WTC11 (cell line): ENCODE data around the gene OBSL1. TPM values are rescaled to one million over a fixed set of nuclear protein-coding genes. Genes with fewer than 3 reads are reported as not detected.

Experiments used
- CREB1 ChIP-seq: sonication (generic); formaldehyde crosslinking; IDR thresholded peaks from 2 replicates; pipeline ENCODE4 v1.8.0; 2023; ENCODE audit warnings: mild to moderate bottlenecking, missing genetic modification reagents
- ESRRA ChIP-seq: sonication (generic); formaldehyde crosslinking; IDR thresholded peaks from 2 replicates; pipeline ENCODE4 v1.8.1; 2022; ENCODE audit warnings: mild to moderate bottlenecking, missing genetic modification reagents, borderline replicate concordance
- FOXJ3 ChIP-seq: sonication (generic); formaldehyde crosslinking; IDR thresholded peaks from 2 replicates; pipeline ENCODE4 v1.9.0; 2021; ENCODE audit warnings: missing genetic modification reagents, mild to moderate bottlenecking, borderline replicate concordance
- HMGA2 ChIP-seq: fragments of 250-450 bp; sonication (Bioruptor Pico); IDR thresholded peaks from 2 replicates; pipeline ENCODE4 v1.4.0; 2021; ENCODE audit warnings: mild to moderate bottlenecking, moderate library complexity
- KAT7 ChIP-seq: sonication (generic); formaldehyde crosslinking; IDR thresholded peaks from 2 replicates; pipeline ENCODE4 v1.8.1; 2023; ENCODE audit warnings: missing genetic modification reagents, mild to moderate bottlenecking, borderline replicate concordance
- MXD4 ChIP-seq: fragments of 250-450 bp; sonication (Bioruptor Pico); IDR thresholded peaks from 2 replicates; pipeline ENCODE4 v1.8.0; 2021; ENCODE audit warnings: mild to moderate bottlenecking, moderate library complexity, borderline replicate concordance
- MYBL2 ChIP-seq: sonication (generic); formaldehyde crosslinking; IDR thresholded peaks from 2 replicates; pipeline ENCODE4 v1.8.1; 2023; ENCODE audit warnings: mild to moderate bottlenecking, moderate library complexity, missing genetic modification reagents
- NFATC4 ChIP-seq: fragments of 250-450 bp; sonication (Bioruptor Pico); IDR thresholded peaks from 2 replicates; pipeline ENCODE4 v1.9.0; 2021; ENCODE audit warnings: mild to moderate bottlenecking
- NFYB ChIP-seq: sonication (generic); formaldehyde crosslinking; conservative IDR thresholded peaks from 2 replicates; pipeline ENCODE4 v1.8.0; 2022; ENCODE audit warnings: low read depth, missing genetic modification reagents
- TP53 ChIP-seq: sonication (generic); formaldehyde crosslinking; IDR thresholded peaks from 2 replicates; pipeline ENCODE4 v1.8.1; 2023; ENCODE audit warnings: mild to moderate bottlenecking, missing genetic modification reagents
- ZBTB21 ChIP-seq: sonication (generic); formaldehyde crosslinking; IDR thresholded peaks from 2 replicates; pipeline ENCODE4 v1.8.1; 2023; ENCODE audit warnings: mild to moderate bottlenecking, missing genetic modification reagents, borderline replicate concordance
- ZNF219 ChIP-seq: sonication (generic); formaldehyde crosslinking; IDR thresholded peaks from 2 replicates; pipeline ENCODE4 v1.8.0; 2023; ENCODE audit warnings: missing genetic modification reagents, mild to moderate bottlenecking, borderline replicate concordance
- ZNF263 ChIP-seq: sonication (generic); formaldehyde crosslinking; IDR thresholded peaks from 2 replicates; pipeline ENCODE4 v1.8.1; 2022; ENCODE audit warnings: low read depth, mild to moderate bottlenecking, moderate library complexity, missing genetic modification reagents
- ZNF396 ChIP-seq: fragments of 250-450 bp; sonication (Bioruptor Pico); IDR thresholded peaks from 2 replicates; pipeline ENCODE4 v1.8.0; 2021; ENCODE audit warnings: mild to moderate bottlenecking, moderate library complexity, borderline replicate concordance
- total RNA-seq: library from RNA; stranded (reverse); gene quantifications from 3 replicates; pipeline ENCODE4 v1.2.3, GENCODE V29; 2021
- TF ChIP-seq, protein P1 (sequence below): sonication (generic); formaldehyde crosslinking; IDR thresholded peaks from 2 replicates; pipeline ENCODE4 v1.8.1; 2023; ENCODE audit warnings: mild to moderate bottlenecking, missing genetic modification reagents, borderline replicate concordance
- TF ChIP-seq, protein P2 (sequence below): sonication (generic); formaldehyde crosslinking; IDR thresholded peaks from 2 replicates; pipeline ENCODE4 v1.8.1; 2023; ENCODE audit warnings: mild to moderate bottlenecking, missing genetic modification reagents, moderate library complexity
- TF ChIP-seq, protein P3 (sequence below): fragments of 200-600 bp; IDR thresholded peaks from 2 replicates; pipeline ENCODE4 v1.8.0; 2022; ENCODE audit warnings: antibody characterized with exemption
- TF ChIP-seq, protein P4 (sequence below): sonication (generic); formaldehyde crosslinking; IDR thresholded peaks from 2 replicates; pipeline ENCODE4 v1.8.1; 2022; ENCODE audit warnings: mild to moderate bottlenecking, moderate library complexity, missing genetic modification reagents
- TF ChIP-seq, protein P5 (sequence below): fragments of 250-450 bp; sonication (Bioruptor Pico); IDR thresholded peaks from 2 replicates; pipeline ENCODE4 v1.9.0; 2021; ENCODE audit warnings: mild to moderate bottlenecking
- TF ChIP-seq, protein P6 (sequence below): sonication (generic); formaldehyde crosslinking; IDR thresholded peaks from 2 replicates; pipeline ENCODE4 v1.8.1; 2023; ENCODE audit warnings: mild to moderate bottlenecking, missing genetic modification reagents
- TF ChIP-seq, protein P7 (sequence below): sonication (generic); formaldehyde crosslinking; IDR thresholded peaks from 2 replicates; pipeline ENCODE4 v1.8.1; 2023; ENCODE audit warnings: mild to moderate bottlenecking, moderate library complexity, missing genetic modification reagents
- TF ChIP-seq, protein P8 (sequence below): fragments of 250-450 bp; sonication (Bioruptor Pico); IDR thresholded peaks from 2 replicates; pipeline ENCODE4 v1.8.0; 2021; ENCODE audit warnings: mild to moderate bottlenecking
- TF ChIP-seq, protein P9 (sequence below): sonication (generic); formaldehyde crosslinking; IDR thresholded peaks from 2 replicates; pipeline ENCODE4 v1.8.1; 2023; ENCODE audit warnings: mild to moderate bottlenecking, missing genetic modification reagents, moderate library complexity

Gene OBSL1
- total RNA-seq, 1 experiment from 2014 or later: 159 TPM

DNA sequence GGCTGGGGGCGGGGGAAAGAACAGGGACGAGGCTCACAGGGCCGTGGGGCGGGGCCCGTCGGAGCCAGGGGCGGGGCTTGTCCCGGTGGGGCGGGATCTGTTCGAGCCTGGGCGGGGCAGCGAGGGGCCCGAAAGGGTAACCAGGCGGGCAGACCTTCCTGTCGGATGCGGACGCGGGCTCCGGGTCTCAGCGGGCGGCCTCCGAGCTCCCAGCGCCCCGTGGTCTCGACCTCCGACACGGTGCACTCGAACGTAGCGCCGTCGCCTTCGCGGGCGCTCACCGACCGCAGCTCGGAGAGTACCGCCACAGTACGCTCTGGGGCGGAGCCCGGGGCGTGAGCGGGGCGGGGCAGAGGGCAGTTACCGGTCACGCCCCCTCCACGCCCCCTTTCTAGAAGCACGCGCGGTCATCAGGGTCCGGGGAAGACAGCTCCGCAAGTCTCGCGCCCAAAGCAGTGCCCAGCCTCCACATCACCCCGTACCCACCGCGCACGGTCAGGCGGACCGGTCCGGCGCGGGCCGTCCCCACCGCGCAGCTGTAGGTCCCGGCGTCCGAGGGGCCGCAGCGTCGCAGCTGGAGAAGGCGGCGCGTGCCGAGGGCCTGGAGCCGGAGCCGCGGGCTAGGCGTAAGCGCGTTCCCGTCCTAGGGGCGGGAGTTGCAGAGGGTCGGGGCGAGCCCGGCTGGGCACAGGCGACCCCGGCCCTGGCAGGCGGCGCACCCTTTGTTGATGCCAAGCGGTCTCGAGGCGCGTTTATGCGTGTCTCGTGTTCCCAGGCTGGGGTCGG, 18.8 kb downstream of the OBSL1 start (continued):
- TF ChIP-seq, protein P1, sequence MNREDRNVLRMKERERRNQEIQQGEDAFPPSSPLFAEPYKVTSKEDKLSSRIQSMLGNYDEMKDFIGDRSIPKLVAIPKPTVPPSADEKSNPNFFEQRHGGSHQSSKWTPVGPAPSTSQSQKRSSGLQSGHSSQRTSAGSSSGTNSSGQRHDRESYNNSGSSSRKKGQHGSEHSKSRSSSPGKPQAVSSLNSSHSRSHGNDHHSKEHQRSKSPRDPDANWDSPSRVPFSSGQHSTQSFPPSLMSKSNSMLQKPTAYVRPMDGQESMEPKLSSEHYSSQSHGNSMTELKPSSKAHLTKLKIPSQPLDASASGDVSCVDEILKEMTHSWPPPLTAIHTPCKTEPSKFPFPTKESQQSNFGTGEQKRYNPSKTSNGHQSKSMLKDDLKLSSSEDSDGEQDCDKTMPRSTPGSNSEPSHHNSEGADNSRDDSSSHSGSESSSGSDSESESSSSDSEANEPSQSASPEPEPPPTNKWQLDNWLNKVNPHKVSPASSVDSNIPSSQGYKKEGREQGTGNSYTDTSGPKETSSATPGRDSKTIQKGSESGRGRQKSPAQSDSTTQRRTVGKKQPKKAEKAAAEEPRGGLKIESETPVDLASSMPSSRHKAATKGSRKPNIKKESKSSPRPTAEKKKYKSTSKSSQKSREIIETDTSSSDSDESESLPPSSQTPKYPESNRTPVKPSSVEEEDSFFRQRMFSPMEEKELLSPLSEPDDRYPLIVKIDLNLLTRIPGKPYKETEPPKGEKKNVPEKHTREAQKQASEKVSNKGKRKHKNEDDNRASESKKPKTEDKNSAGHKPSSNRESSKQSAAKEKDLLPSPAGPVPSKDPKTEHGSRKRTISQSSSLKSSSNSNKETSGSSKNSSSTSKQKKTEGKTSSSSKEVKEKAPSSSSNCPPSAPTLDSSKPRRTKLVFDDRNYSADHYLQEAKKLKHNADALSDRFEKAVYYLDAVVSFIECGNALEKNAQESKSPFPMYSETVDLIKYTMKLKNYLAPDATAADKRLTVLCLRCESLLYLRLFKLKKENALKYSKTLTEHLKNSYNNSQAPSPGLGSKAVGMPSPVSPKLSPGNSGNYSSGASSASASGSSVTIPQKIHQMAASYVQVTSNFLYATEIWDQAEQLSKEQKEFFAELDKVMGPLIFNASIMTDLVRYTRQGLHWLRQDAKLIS (CRISPR knock-in tag): peak; percentile 74; the same call in 1 of the 2 replicates
- TF ChIP-seq MYBL2: peak; percentile 77; the same call in 1 of the 2 replicates
- TF ChIP-seq, protein P2, sequence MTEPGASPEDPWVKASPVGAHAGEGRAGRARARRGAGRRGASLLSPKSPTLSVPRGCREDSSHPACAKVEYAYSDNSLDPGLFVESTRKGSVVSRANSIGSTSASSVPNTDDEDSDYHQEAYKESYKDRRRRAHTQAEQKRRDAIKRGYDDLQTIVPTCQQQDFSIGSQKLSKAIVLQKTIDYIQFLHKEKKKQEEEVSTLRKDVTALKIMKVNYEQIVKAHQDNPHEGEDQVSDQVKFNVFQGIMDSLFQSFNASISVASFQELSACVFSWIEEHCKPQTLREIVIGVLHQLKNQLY (CRISPR knock-in tag): 0 out of 2 replicates have a peak, but pooled peaks have one; percentile 37
- no peak for TF ChIP-seq ZNF396 (CRISPR knock-in tag)
- TF ChIP-seq, protein P3, sequence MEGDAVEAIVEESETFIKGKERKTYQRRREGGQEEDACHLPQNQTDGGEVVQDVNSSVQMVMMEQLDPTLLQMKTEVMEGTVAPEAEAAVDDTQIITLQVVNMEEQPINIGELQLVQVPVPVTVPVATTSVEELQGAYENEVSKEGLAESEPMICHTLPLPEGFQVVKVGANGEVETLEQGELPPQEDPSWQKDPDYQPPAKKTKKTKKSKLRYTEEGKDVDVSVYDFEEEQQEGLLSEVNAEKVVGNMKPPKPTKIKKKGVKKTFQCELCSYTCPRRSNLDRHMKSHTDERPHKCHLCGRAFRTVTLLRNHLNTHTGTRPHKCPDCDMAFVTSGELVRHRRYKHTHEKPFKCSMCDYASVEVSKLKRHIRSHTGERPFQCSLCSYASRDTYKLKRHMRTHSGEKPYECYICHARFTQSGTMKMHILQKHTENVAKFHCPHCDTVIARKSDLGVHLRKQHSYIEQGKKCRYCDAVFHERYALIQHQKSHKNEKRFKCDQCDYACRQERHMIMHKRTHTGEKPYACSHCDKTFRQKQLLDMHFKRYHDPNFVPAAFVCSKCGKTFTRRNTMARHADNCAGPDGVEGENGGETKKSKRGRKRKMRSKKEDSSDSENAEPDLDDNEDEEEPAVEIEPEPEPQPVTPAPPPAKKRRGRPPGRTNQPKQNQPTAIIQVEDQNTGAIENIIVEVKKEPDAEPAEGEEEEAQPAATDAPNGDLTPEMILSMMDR: no peak
- TF ChIP-seq NFYB (CRISPR knock-in tag): no peak
- no peak; the same call in 1 of the 2 replicates for TF ChIP-seq ZNF263 (CRISPR knock-in tag)
- peak; percentile 83 for TF ChIP-seq ZBTB21 (CRISPR knock-in tag)
- TF ChIP-seq, protein P4, sequence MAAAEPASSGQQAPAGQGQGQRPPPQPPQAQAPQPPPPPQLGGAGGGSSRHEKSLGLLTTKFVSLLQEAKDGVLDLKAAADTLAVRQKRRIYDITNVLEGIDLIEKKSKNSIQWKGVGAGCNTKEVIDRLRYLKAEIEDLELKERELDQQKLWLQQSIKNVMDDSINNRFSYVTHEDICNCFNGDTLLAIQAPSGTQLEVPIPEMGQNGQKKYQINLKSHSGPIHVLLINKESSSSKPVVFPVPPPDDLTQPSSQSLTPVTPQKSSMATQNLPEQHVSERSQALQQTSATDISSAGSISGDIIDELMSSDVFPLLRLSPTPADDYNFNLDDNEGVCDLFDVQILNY (CRISPR knock-in tag): peak; percentile 92
- TF ChIP-seq, protein P5, sequence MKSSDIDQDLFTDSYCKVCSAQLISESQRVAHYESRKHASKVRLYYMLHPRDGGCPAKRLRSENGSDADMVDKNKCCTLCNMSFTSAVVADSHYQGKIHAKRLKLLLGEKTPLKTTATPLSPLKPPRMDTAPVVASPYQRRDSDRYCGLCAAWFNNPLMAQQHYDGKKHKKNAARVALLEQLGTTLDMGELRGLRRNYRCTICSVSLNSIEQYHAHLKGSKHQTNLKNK: no peak
- peak; percentile 7; the same call in 1 of the 2 replicates for TF ChIP-seq NFATC4 (CRISPR knock-in tag)
- peak; percentile 64; the same call in 1 of the 2 replicates for TF ChIP-seq CREB1 (CRISPR knock-in tag)
- TF ChIP-seq TP53 (CRISPR knock-in tag): peak; percentile 87; the same call in 1 of the 2 replicates
- TF ChIP-seq ESRRA (CRISPR knock-in tag): peak; percentile 84; the same call in 1 of the 2 replicates
- TF ChIP-seq KAT7 (CRISPR knock-in tag): no peak
- TF ChIP-seq, protein P6, sequence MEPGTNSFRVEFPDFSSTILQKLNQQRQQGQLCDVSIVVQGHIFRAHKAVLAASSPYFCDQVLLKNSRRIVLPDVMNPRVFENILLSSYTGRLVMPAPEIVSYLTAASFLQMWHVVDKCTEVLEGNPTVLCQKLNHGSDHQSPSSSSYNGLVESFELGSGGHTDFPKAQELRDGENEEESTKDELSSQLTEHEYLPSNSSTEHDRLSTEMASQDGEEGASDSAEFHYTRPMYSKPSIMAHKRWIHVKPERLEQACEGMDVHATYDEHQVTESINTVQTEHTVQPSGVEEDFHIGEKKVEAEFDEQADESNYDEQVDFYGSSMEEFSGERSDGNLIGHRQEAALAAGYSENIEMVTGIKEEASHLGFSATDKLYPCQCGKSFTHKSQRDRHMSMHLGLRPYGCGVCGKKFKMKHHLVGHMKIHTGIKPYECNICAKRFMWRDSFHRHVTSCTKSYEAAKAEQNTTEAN (CRISPR knock-in tag): no peak; the same call in 1 of the 2 replicates
- no peak for TF ChIP-seq MXD4 (CRISPR knock-in tag)
- no peak for TF ChIP-seq FOXJ3 (CRISPR knock-in tag)
- TF ChIP-seq, protein P7, sequence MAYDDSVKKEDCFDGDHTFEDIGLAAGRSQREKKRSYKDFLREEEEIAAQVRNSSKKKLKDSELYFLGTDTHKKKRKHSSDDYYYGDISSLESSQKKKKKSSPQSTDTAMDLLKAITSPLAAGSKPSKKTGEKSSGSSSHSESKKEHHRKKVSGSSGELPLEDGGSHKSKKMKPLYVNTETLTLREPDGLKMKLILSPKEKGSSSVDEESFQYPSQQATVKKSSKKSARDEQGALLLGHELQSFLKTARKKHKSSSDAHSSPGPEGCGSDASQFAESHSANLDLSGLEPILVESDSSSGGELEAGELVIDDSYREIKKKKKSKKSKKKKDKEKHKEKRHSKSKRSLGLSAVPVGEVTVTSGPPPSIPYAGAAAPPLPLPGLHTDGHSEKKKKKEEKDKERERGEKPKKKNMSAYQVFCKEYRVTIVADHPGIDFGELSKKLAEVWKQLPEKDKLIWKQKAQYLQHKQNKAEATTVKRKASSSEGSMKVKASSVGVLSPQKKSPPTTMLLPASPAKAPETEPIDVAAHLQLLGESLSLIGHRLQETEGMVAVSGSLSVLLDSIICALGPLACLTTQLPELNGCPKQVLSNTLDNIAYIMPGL (CRISPR knock-in tag): peak; percentile 76; the same call in 1 of the 2 replicates
- no peak for TF ChIP-seq HMGA2
- no peak for TF ChIP-seq ZNF219 (CRISPR knock-in tag)
- TF ChIP-seq, protein P8, sequence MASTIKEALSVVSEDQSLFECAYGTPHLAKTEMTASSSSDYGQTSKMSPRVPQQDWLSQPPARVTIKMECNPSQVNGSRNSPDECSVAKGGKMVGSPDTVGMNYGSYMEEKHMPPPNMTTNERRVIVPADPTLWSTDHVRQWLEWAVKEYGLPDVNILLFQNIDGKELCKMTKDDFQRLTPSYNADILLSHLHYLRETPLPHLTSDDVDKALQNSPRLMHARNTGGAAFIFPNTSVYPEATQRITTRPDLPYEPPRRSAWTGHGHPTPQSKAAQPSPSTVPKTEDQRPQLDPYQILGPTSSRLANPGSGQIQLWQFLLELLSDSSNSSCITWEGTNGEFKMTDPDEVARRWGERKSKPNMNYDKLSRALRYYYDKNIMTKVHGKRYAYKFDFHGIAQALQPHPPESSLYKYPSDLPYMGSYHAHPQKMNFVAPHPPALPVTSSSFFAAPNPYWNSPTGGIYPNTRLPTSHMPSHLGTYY (CRISPR knock-in tag): 0 out of 2 replicates have a peak, but pooled peaks have one; percentile 64
- TF ChIP-seq, protein P9, sequence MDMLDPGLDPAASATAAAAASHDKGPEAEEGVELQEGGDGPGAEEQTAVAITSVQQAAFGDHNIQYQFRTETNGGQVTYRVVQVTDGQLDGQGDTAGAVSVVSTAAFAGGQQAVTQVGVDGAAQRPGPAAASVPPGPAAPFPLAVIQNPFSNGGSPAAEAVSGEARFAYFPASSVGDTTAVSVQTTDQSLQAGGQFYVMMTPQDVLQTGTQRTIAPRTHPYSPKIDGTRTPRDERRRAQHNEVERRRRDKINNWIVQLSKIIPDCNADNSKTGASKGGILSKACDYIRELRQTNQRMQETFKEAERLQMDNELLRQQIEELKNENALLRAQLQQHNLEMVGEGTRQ (CRISPR knock-in tag): peak; percentile 20; the same call in 1 of the 2 replicates
